Endothelial cell of umbilical vein (primary cell): ENCODE results near the gene AMER3.

Experiments
- CTCF ChIP-seq, 2 donors: IDR thresholded peaks; 1 replicate in 1 of 2; 2 replicates in 1 of 2; pipeline ENCODE4 v1.5.1; 2011; ENCODE audit warnings: low read length in 2 of 2, mild to moderate bottlenecking in 2 of 2, moderate library complexity in 2 of 2, control low read depth in 1 of 2, inconsistent platforms in 1 of 2, low read depth in 1 of 2; ENCODE audit not compliant: insufficient read depth in 1 of 2; ENCODE audit errors: extremely low read depth in 1 of 2
- GATA2 ChIP-seq: IDR thresholded peaks from 2 replicates; pipeline ENCODE4 v1.7.0; 2011; ENCODE audit warnings: low read depth, mild to moderate bottlenecking, moderate library complexity, mixed read lengths, low read length; ENCODE audit not compliant: insufficient read length, insufficient read depth
- MAX ChIP-seq: IDR thresholded peaks from 2 replicates; pipeline ENCODE4 v1.6.1; 2011; ENCODE audit not compliant: insufficient read depth, insufficient read length
- MYC ChIP-seq: IDR thresholded peaks from one replicate; pipeline ENCODE4 v1.6.1; 2011; ENCODE audit warnings: mild to moderate bottlenecking, low read depth, low read length
- POLR2A ChIP-seq: IDR thresholded peaks from 2 replicates; pipeline ENCODE4 v1.6.1; 2012; ENCODE audit warnings: low read depth, mild to moderate bottlenecking, control low read depth, low read length

- TF ChIP-seq CTCF (IDR thresholded peaks at IDR 0.05; ENCODE audit: extremely low read depth in 1 of 2, insufficient read depth in 1 of 2, low read depth in 1 of 2, low read length in 2 of 2) (no peak), GATA2 (no peak), POLR2A (no peak), MYC (no peak), MAX (no peak)
Observed at GRCh38 chr2:130759906-130760753, 4.8 kb downstream of the AMER3 start.
